Stomach (tissue), 9 donors: ENCODE measurements around the gene KCTD16. TPM values are rescaled to one million over a fixed set of nuclear protein-coding genes. Genes with fewer than 3 reads are reported as not detected.

Experiments used
- DNase-seq, 2 donors: peaks; one replicate each; pipeline versions ENCODE4 v3.0.0 to v3.0.0-alpha.2; 2013 to 2019
- H3K27ac ChIP-seq, 5 donors: fragments of 200-600 bp in 4 of 5; sonication (generic) in 4 of 5; one replicate each; pipeline ENCODE4 v1.5.1; 2013 to 2019; ENCODE audit warnings: mild to moderate bottlenecking in 1 of 5, moderate library complexity in 1 of 5
- H3K27me3 ChIP-seq, 3 donors: fragments of 200-600 bp; sonication (generic); one replicate each; pipeline ENCODE4 v1.5.1; 2017 to 2019; ENCODE audit warnings: mixed run types in 1 of 3
- H3K36me3 ChIP-seq, 4 donors: fragments of 200-600 bp; sonication (generic); 1 replicate in 3 of 4; 2 replicates in 1 of 4; pipeline ENCODE4 v1.5.1; 2016 to 2019
- H3K4me1 ChIP-seq, 4 donors: fragments of 200-600 bp; sonication (generic); one replicate each; pipeline ENCODE4 v1.5.1; 2016 to 2019
- H3K4me3 ChIP-seq, 4 donors: fragments of 200-600 bp; sonication (generic) in 3 of 4; one replicate each; pipeline ENCODE4 v1.5.1; 2016 to 2019; ENCODE audit warnings: mild to moderate bottlenecking in 1 of 4
- H3K9me3 ChIP-seq, 4 donors: fragments of 200-600 bp; sonication (generic); one replicate each; pipeline ENCODE4 v1.5.1; 2016 to 2019
- EP300 ChIP-seq: sonication (generic); formaldehyde crosslinking; IDR thresholded peaks from one replicate; pipeline ENCODE4 v1.6.1; 2017; ENCODE audit warnings: antibody characterized with exemption
- POLR2A ChIP-seq, 4 donors: fragments of 450-650 bp; IDR thresholded peaks; one replicate each; pipeline ENCODE4 v1.6.1; 2016; ENCODE audit warnings: antibody characterized with exemption in 4 of 4, control low read depth in 2 of 4, mild to moderate bottlenecking in 1 of 4, moderate library complexity in 1 of 4
- POLR2AphosphoS5 ChIP-seq, 3 donors: sonication (generic); formaldehyde crosslinking; IDR thresholded peaks; one replicate each; pipeline ENCODE4 v1.6.1; 2016; ENCODE audit warnings: antibody characterized with exemption in 3 of 3
- WGBS, 5 donors: extraction: QIAGEN DNeasy Blood & Tissue Kit in 3 of 5; methylation state at CpG; one replicate each; pipeline versions ENCODE4 v1.1.5 to v1.1.7; 2013 to 2018; 5-methylcytosine and 5-hydroxymethylcytosine counted together
- intact Hi-C: fragments of 100-400 bp; cut with DNase I; formaldehyde crosslinking; loops from one replicate; pipeline ENCODE4 v1.15.1; 2023; ENCODE audit warnings: low total_unique reads
- polyA plus RNA-seq, 3 donors: library from polyadenylated mRNA; stranded (reverse); fragments of 200-250 nt; gene quantifications; one replicate each; pipeline ENCODE4 v1.2.3, GENCODE V29; 2013
- total RNA-seq, 5 donors: library from RNA; depleted of rRNA; stranded (reverse); fragments of >200 nt; gene quantifications; one replicate each; pipeline versions ENCODE4 v1.1.0 to v1.2.3, GENCODE V29; 2014 to 2016
- TF ChIP-seq, protein P1 (sequence below), 7 experiments: fragments of 450-650 bp in 4 of 7; fragments of 200-600 bp in 3 of 7; sonication (generic) in 3 of 7; IDR thresholded peaks; one replicate each; pipeline ENCODE4 v1.5.1; 2016 to 2019; ENCODE audit warnings: antibody characterized with exemption in 7 of 7, control low read depth in 2 of 7, mild to moderate bottlenecking in 1 of 7
- donor health status: healthy with polysubstance abuse.
- donor health status: Bipolar disorder and iron deficiency.
- donor health status: healthy.

KCTD16 gene
- total and polyA plus RNA-seq, 8 donors = under 0.01 to 1.8 (median under 0.01) TPM; not detected in 4

DNA sequence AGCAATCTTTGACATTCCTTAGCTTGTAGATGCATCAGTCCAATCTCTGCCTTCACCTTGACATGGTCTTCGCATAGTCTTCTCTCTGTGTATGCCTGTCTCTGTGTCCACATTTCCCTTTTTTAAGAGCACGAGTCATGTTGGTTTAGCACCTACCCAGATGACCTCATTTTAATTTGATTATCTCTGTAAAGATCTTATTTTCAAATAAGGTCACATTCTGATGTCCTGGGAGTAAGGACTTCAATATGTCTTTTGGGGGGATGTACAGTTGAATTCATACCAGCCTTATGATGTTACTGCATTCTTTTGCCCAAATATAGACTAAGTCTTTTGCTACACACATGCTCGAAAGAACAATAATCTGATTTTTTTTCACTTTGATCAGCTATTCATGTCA lies 6.9 kb downstream of the KCTD16 start:
- no peak for DNase-seq
- Histone ChIP-seq H3K4me1 (no peaks in the 10 kb centered on the region), H3K4me3 (no peak overlapping the region), H3K9me3 (no peaks in the 10 kb centered on the region), H3K27ac (no peak overlapping the region), H3K27me3 (no peaks in the 10 kb centered on the region), H3K36me3 (no peaks in the 10 kb centered on the region)
- no peak for TF ChIP-seq EP300
- no peak for TF ChIP-seq POLR2A (IDR thresholded peaks at IDR 0.05)
- TF ChIP-seq, protein P1, sequence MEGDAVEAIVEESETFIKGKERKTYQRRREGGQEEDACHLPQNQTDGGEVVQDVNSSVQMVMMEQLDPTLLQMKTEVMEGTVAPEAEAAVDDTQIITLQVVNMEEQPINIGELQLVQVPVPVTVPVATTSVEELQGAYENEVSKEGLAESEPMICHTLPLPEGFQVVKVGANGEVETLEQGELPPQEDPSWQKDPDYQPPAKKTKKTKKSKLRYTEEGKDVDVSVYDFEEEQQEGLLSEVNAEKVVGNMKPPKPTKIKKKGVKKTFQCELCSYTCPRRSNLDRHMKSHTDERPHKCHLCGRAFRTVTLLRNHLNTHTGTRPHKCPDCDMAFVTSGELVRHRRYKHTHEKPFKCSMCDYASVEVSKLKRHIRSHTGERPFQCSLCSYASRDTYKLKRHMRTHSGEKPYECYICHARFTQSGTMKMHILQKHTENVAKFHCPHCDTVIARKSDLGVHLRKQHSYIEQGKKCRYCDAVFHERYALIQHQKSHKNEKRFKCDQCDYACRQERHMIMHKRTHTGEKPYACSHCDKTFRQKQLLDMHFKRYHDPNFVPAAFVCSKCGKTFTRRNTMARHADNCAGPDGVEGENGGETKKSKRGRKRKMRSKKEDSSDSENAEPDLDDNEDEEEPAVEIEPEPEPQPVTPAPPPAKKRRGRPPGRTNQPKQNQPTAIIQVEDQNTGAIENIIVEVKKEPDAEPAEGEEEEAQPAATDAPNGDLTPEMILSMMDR (IDR thresholded peaks at IDR 0.05) = no peak
- no peak for TF ChIP-seq POLR2AphosphoS5 (IDR thresholded peaks at IDR 0.05)
- 68 to 76% (median 75%) methylated on average over 3 of the region's 3 CpGs for WGBS, 5 donors
- intact Hi-C loops = no loop called here

DNA sequence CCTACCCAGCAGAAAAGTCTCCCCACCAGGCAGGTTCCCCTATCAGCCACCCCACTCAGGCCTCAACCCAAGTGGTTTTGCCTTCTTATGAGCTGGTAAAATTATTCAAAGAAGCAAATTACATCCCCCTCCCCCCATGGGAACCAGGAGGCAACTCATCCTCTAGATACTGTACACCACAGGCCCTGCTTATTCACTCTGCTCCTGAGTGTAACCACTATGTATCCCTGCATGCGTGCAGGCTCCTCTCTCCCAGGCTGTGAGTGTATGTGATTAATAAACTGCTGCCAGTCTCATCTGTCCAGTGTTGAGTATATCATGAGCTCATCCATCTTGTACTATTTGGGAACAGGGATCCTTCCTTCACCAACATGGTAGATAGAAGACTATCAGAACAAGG lies 8.6 kb downstream of the KCTD16 start:
- WGBS, 5 donors = 79 to 100% (median 96%) methylated on average over 1 of the region's 1 CpG
- no peaks in the 10 kb centered on the region for H3K9me3 ChIP-seq
- H3K4me1 ChIP-seq = no peaks in the 10 kb centered on the region
- no peak for DNase-seq
- intact Hi-C loops = no loop called here
- no peaks in the 10 kb centered on the region for H3K27me3 ChIP-seq
- no peaks in the 10 kb centered on the region for H3K36me3 ChIP-seq
- no peak overlapping the region for H3K27ac ChIP-seq
- H3K4me3 ChIP-seq = no peak overlapping the region
- no peak for TF ChIP-seq POLR2A (IDR thresholded peaks at IDR 0.05)
- TF ChIP-seq POLR2AphosphoS5 (IDR thresholded peaks at IDR 0.05) = no peak
- TF ChIP-seq, protein P1 (IDR thresholded peaks at IDR 0.05) = no peak
- no peak for TF ChIP-seq EP300

DNA sequence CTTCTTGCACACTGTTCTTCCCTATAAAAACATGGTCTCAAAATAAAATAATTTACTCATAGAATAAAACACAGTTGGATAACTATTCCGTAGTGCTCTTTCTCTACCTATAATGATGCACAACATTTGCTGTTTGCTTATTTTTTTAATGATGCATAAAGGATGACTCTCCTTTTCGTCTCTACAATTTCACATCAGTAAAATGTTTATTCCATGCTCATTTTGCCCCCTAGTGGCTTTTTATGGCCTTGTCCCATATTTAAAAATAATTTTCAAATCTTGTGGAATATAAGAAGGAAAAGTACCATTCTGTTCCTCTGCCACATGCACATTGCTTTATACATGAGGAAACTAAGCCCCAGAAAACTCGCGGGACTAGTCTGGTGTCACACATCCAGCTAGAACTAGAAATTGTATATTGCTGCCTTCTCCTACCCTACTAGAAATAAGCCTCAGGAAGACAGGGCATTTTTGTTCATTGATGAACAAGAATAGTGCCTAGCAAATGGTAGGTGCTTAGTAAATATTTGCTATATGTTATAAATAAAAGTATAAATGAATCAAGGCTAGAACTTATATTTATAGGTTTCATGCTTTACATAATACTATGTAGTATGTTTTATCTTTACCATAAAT lies 12.7 kb downstream of the KCTD16 start:
- Histone ChIP-seq H3K36me3 (no peaks in the 10 kb centered on the region), H3K27me3 (no peaks in the 10 kb centered on the region), H3K4me1 (peaks cover 0 to 14% (median 6%) of the 10 kb centered on the region in 4 donors), H3K27ac (no peak overlapping the region), H3K4me3 (no peak overlapping the region), H3K9me3 (no peaks in the 10 kb centered on the region)
- TF ChIP-seq, protein P1 (IDR thresholded peaks at IDR 0.05) = peak in 4 of 7 experiments; percentile 40 to 81 (median 60)
- TF ChIP-seq EP300 (no peak), POLR2AphosphoS5 (IDR thresholded peaks at IDR 0.05) (no peak), POLR2A (IDR thresholded peaks at IDR 0.05) (no peak)
- intact Hi-C loops = no loop called here
- 14 to 24% (median 21%) methylated on average over 4 of the region's 4 CpGs for WGBS, 5 donors
- DNase-seq = peak in 1 of 2 donors; percentile 60

DNA sequence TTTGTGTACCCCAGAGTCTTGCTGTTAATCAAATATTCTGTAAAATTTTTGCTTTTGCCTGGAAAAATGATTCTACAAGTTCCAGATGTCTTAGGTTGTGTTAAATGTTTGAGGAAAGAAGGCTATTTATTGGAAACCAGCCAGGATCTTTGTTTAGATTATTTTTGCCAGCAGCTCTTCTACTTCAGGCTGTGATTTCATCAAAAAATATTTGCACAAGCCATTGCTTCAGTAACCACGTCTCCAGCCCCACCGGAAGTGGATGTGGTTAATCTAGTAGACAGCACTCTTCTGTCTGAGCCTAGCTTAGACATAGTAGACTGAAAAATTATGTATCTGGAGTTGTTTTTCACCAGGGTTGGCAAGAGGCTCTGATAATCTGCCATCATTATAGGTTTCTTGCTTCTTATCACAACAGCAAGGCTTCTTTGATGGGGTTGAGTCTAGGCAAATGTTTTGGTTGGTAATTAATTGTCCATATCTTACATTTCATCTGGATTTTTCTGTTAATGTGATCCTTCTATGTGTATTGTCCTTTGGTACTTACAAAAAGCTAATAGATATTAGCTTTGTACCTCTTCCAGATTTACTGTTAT lies 17.1 kb downstream of the KCTD16 start:
- peak; percentile 65 to 87 for DNase-seq
- Histone ChIP-seq H3K9me3 (no peaks in the 10 kb centered on the region), H3K27me3 (no peaks in the 10 kb centered on the region), H3K4me3 (no peak overlapping the region), H3K4me1 (peaks cover 3 to 44% (median 7%) of the 10 kb centered on the region in 4 donors), H3K36me3 (no peaks in the 10 kb centered on the region), H3K27ac (peak overlapping the region in 3 of 5 donors; percentile 21 to 59 (median 54))
- intact Hi-C loops = no loop called here
- WGBS, 5 donors = 0 to 5% (median 1%) methylated on average over 2 of the region's 2 CpGs
- no peak for TF ChIP-seq POLR2A (IDR thresholded peaks at IDR 0.05)
- TF ChIP-seq POLR2AphosphoS5 (IDR thresholded peaks at IDR 0.05) = peak in 1 of 3 donors; percentile 44
- TF ChIP-seq, protein P1 (IDR thresholded peaks at IDR 0.05) = no peak
- no peak for TF ChIP-seq EP300
